Left ventricle myocardium inferior (tissue), 1 donor: ENCODE measurements around the gene ZNF644. TPM values are rescaled to one million over a fixed set of nuclear protein-coding genes. Genes with fewer than 3 reads are reported as not detected.
A peak's percentile ranks its signal among the peaks of the same experiment; 100 is the strongest.

Source experiments
- DNase-seq: peaks from one replicate; pipeline ENCODE4 v3.0.0-alpha.2; 2020
- H3K27ac ChIP-seq: fragments of 200-600 bp; replicated peaks from 2 replicates; pipeline ENCODE4 v1.8.0; 2021
- H3K27me3 ChIP-seq: fragments of 200-600 bp; 2 replicates; pipeline ENCODE4 v1.8.0; 2021; ENCODE audit warnings: low read depth
- H3K36me3 ChIP-seq: fragments of 200-600 bp; 2 replicates; pipeline ENCODE4 v1.8.0; 2021
- H3K4me1 ChIP-seq: fragments of 200-600 bp; 2 replicates; pipeline ENCODE4 v1.8.0; 2021
- H3K4me3 ChIP-seq: fragments of 200-600 bp; 2 replicates; pipeline ENCODE4 v1.8.0; 2021; ENCODE audit warnings: mild to moderate bottlenecking, moderate library complexity
- H3K9me3 ChIP-seq: fragments of 200-600 bp; replicated peaks from 2 replicates; pipeline ENCODE4 v1.8.0; 2021
- CTCF ChIP-seq: fragments of 200-600 bp; IDR thresholded peaks from 2 replicates; pipeline ENCODE4 v1.8.0; 2021; ENCODE audit warnings: antibody characterized with exemption, mild to moderate bottlenecking, borderline replicate concordance
- intact Hi-C: fragments of 100-400 bp; cut with micrococcal nuclease; formaldehyde crosslinking; loops from one replicate; pipeline ENCODE4 v1.11.0; 2022
- total RNA-seq: library from RNA; stranded (reverse); fragmentation: NEBNext Ultra II Directional; extraction: Animal tissue kit (Norgen Biotek cat#: 25700); gene quantifications from one replicate; pipeline ENCODE4 v1.2.1, GENCODE V29; 2021
- donor health status: DM: no; HTN: yes; CAD: no; lungs with severe emphysema.

Gene ZNF644
- total RNA-seq, 1 donor from 2014 or later, result 23.3 TPM

GRCh38 chr1:90925928-90926869 is 95.6 kb downstream of the ZNF644 start:
- peak overlapping the region; percentile 2 for H3K27ac ChIP-seq
- no peak for DNase-seq
- no peak overlapping the region for H3K4me3 ChIP-seq
- intact Hi-C loops, result no loop called here
- no peaks in the 10 kb centered on the region for H3K27me3 ChIP-seq
- H3K4me1 ChIP-seq, result peaks cover 73% of the 10 kb centered on the region
- H3K9me3 ChIP-seq, result no peaks in the 10 kb centered on the region
- no peak for TF ChIP-seq CTCF
- no peaks in the 10 kb centered on the region for H3K36me3 ChIP-seq

GRCh38 chr1:90924982-90925381 is 96.9 kb downstream of the ZNF644 start:
- H3K27ac ChIP-seq, result peak overlapping the region; percentile 57
- DNase-seq, result no peak
- TF ChIP-seq CTCF, result no peak
- intact Hi-C loops, result no loop called here
- no peaks in the 10 kb centered on the region for H3K9me3 ChIP-seq
- peaks cover 79% of the 10 kb centered on the region for H3K4me1 ChIP-seq
- H3K27me3 ChIP-seq, result no peaks in the 10 kb centered on the region
- H3K36me3 ChIP-seq, result no peaks in the 10 kb centered on the region
- H3K4me3 ChIP-seq, result no peak overlapping the region

GRCh38 chr1:90922996-90923395 is 98.8 kb downstream of the ZNF644 start:
- Histone ChIP-seq H3K27me3 (no peaks in the 10 kb centered on the region), H3K9me3 (no peaks in the 10 kb centered on the region), H3K27ac (peak overlapping the region; percentile 57), H3K4me3 (no peak overlapping the region), H3K4me1 (peaks cover 87% of the 10 kb centered on the region), H3K36me3 (no peaks in the 10 kb centered on the region)
- no peak for TF ChIP-seq CTCF
- no peak for DNase-seq
- intact Hi-C loops, result no loop called here

GRCh38 chr1:90922202-90922601 is 99.6 kb downstream of the ZNF644 start:
- TF ChIP-seq CTCF, result no peak
- no peak for DNase-seq
- Histone ChIP-seq H3K9me3 (no peaks in the 10 kb centered on the region), H3K4me1 (peaks cover 87% of the 10 kb centered on the region), H3K27ac (peak overlapping the region; percentile 26), H3K4me3 (peak overlapping the region; percentile 17), H3K27me3 (no peaks in the 10 kb centered on the region), H3K36me3 (no peaks in the 10 kb centered on the region)
- intact Hi-C loops, result no loop called here

GRCh38 chr1:90919900-90920299 is 101.9 kb downstream of the ZNF644 start:
- Histone ChIP-seq H3K4me1 (peaks cover 65% of the 10 kb centered on the region), H3K27ac (peak overlapping the region; percentile 46)
- intact Hi-C loops, result no loop called here

More at GRCh38 chr1:90919900-90920299, 101.9 kb downstream of the ZNF644 start:
- Histone ChIP-seq H3K9me3 (no peaks in the 10 kb centered on the region), H3K4me3 (no peak overlapping the region), H3K27me3 (no peaks in the 10 kb centered on the region), H3K36me3 (peaks cover 7% of the 10 kb centered on the region)
- no peak for DNase-seq
- TF ChIP-seq CTCF, result no peak
